GM10847 (cell line): ENCODE measurements around the gene HSPA1A.

Source experiments
- POLR2A ChIP-seq: IDR thresholded peaks from 2 replicates; pipeline ENCODE4 v1.6.1; 2011; ENCODE audit not compliant: insufficient read length; ENCODE audit errors: extremely low read depth

HSPA1A gene

DNA sequence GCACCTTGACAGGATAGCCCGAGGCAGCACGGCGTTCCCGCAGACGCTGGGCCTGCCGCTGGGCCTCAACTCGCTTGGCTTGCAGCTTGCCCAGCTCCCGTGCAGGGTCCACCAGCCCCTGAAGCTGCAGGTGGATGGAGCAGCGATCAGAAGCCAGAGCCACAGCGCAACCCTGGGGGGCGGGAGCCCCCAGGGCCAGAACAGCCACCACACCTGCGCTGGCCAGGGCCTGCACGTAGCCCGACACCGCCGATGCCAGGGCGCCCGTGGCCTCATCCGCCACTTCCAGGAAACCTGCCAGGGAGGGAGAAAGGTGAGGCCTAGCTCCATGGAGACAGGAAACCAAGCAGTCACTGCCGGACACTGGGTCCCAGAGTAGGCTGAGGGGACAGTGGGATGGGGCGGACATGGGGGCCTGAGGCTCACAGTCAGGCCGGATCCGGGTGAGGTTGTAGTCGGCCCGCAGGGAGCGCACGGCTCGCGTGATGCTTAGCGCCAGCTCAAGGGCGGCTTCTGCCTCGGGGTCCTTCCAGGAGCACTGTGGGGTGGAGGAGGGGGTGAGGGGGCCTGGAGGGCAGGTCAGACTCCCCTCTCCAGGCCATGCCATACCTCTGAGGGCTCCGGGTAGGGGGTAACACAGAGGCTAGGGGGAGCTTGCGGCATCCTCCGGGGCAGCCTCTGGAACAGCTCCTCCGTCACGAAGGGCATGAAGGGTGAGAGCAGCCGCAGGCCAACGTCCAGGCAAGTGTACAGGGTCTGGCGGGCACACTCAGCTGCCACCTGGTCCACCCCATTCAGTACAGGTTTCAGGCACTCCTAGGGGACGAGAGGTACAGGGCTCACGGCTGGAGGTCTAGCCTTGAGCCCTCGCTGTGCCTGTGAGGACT is 36.1 kb upstream of the HSPA1A start:
- no peak for TF ChIP-seq POLR2A

DNA sequence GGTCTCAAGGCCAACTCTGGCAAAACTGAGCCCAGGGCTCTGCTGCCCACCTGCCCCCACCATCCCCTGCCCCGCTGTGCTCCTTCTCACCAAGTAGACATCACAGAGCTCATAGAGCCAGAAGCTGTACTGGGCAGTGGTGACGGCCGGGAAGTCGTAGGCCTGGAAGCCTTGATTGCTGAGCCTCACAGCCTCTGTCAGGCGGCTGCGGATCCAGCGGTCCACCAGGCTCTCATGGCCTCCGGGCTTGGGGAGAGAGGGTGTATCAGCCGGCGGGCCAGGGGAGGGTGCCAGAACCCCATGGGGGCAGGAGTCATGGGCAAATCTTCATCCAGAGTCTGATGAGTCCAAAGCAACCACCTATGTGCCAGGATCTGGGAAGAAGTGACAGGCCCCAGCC is 35.4 kb upstream of the HSPA1A start:
- no peak for TF ChIP-seq POLR2A

DNA sequence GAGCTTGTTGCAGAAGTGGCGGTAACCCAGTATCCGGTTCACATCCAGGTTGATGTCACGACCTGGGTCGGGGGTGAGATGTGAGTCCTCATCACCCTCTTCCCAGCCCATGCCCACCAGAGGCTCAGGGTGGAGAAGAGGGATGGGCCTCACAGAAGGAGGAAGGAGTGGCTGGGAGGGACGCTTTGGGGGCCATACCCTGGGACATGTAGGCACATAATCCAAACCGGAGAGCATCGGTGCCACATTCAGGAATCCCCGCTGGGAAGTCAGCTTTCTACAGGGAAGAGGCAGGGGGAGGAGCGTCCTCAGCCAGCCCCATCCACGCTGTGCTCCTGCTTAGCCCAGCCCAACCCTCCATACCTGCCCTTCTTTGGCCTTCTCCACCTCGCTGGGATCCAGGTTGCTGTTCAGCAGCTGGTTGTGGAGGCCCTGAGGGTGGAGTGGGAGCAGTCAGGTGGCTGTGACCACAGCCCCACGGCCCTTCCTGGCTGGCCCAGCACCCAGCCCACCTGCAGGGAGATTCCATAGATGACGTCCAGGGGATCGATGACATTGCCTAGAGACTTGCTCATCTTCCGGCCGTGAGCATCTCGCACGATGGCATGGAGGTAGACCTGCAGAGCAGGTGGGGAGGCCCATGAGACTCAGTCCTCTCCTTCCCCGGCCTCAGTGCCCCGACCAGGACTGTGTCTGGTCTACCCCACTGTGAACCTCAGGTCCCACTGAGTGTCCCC is 34.7 kb upstream of the HSPA1A start:
- TF ChIP-seq POLR2A: no peak

DNA sequence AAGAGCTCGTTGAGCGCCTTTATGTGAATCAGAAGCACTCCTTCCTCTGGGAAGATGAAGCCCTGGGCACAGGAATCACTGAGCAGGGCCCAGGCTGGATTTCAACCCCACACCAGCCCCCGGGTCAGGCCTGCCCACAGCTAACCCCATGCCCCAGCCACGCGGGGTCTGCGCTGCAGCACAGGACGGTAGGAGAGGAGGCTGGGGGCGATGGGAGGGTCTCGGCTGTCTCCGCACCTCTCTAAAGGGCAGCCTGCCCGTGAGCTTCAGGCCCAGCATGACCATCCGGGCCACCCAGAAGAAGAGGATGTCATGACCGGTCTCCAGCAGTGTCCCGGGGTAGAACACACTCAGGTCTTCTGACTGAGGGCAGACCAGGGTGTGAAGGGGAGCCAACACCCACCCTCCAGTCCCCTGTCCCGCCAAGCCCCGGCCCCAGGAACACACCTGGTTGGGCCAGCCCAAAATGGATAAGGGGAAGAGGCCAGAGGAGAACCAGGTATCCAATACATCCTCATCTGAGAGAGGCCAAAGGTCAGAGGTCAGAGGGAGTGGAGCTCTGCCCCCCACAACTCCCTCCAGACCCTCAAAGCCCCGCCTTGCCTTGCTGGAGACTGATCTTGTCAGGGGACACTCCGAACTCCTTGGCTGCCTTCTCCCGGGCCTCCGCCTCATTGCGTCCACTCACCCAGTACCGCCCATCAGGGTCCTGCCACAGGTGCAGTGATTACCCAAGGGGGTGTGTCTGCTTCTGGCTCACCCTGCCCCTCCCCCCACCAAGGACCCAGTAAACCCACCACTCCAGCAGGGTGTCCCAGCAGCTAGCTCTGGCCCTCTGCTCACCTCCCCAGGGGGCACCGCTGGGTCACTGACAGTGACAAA is 33.9 kb upstream of the HSPA1A start:
- TF ChIP-seq POLR2A: no peak

DNA sequence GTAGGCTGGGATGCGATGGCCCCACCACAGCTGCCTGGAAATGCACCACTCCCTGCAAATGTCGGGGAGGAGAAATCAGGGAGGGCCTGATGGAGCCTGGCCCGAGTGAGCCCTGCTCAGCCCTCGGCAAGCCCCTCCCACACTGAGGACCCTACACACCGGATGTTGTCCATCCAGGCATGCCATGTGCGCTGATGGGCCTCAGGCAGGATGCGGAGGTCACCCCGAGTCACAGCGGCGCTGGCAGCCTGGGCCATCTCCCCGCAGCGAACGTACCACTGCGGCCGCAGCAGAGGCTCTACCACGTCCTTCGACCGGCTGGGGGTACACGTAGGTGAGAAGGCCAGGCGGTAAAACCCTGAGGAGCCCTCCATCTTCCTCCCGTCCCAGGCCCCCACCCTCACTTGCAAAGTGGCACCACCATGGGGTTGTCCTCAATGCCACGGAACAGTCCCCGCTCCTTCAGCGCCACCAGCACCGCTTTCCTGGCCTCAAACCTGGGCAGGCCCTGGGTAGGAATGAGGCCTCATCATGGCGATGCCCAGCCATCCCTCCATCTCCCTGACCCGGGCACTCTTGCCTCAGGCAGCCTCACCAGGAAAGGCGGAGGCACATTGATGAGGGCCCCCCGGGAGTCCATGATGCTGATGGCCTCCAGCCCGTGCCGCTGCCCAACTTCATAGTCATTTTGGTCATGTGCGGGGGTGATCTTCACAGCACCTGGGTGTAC is 33.1 kb upstream of the HSPA1A start:
- TF ChIP-seq POLR2A: no peak

DNA sequence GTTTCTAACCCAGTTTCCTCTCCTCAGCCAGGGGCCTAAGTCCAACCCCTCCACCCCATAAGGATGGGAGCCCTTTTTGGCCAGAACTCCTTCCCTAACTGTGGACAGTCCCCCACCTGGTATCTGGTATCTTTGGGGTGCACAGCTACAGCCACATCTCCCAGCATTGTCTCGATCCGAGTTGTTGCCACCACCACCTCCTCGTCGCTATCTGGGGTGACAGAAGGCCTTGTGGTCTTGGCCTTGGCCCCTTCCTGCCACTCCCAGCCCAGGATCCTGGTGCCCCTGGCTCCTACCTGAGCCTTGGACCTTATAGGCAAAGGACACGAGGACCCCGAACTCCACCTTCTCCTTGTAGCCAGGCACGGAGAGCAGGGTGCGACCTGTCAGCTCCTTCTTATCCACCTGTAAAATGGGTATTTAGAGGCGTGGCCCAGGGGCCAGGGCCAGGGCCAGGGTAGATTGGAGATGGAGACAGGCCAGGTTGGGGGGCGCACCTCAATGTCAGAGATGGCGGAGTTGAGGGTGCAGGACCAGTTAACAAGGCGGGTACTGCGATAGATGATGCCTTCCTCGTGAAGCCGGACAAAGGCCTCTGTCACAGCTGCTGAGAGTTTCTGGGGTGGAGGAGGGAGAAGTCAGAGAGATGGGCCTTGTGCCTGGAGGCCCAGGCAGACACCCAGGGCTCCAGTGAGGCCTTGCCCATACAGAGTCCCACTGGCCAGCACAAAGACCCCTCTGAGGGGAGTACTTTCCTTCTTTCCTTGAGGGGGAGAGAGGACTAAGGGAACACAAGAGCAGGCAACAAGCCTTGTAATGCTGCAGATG is 31.0 kb upstream of the HSPA1A start:
- TF ChIP-seq POLR2A: no peak

DNA sequence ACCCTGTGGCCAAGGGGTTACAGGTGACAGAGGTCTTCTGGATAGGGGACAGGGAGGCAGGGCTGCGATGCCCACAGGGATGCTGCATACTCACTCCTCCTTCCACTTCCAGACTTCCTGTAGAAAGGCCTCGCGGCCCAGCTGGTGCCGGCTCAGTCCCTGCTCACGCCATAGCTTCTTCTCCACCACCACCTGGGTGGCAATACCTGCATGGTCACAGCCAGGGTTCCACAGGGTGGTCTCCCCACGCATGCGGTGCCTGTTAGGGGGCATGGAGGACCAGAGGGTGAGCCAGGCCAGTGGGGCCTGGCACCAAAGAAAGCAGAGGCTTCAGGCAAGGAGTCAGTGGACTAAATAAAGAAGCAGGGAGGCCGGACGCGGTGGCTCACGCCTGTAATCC is 29.9 kb upstream of the HSPA1A start:
- no peak for TF ChIP-seq POLR2A

DNA sequence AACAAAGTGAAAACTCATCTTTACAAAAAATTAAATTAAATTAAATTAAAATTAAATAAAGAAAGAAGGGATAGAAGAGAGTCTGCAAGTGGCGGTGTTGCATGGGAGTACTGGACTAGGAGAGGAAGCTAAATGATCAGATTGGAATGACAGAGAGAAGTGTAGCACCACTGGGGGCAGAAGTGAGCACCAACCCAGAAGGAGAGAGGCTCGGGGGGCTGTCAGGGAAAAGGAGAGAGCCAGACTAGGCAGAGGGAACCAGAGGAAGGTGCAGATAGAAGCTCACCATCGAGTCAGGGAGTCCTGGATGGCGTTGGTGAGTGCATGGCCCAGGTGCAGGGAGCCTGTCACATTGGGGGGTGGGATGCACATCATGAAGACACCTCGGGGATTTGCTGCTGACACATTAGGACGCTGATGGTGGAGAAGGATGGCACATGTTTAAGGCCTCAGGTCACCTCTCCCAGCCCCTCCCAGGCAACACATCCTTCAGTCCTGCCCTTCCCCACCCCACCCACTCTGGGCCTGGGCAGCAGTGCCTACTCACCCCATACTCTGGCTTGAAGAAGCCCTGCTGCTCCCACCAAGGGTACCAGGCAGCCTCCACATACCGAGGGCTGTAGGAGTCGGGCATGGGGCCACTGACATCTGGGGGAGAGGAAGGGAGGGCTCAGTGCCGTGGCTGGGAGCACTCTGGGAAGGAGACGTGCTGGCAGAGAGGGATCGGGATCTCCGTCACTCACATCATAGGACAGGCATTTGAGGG is 23.8 kb upstream of the HSPA1A start:
- no peak for TF ChIP-seq POLR2A

DNA sequence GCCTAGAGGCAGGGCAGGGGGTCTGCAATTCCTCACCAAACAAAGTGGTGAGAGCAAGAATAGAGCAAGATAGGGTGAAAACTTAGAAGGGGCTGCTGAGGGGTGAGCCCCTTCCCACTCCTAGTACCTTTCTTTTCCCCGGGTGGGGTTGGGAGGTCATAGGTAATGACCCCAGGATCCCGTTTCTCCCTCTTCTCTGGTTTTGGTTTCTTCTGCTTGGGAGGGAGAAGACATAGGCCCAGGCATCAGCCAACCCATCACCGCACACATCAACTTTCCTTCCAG is 23.3 kb upstream of the HSPA1A start:
- TF ChIP-seq POLR2A: no peak

DNA sequence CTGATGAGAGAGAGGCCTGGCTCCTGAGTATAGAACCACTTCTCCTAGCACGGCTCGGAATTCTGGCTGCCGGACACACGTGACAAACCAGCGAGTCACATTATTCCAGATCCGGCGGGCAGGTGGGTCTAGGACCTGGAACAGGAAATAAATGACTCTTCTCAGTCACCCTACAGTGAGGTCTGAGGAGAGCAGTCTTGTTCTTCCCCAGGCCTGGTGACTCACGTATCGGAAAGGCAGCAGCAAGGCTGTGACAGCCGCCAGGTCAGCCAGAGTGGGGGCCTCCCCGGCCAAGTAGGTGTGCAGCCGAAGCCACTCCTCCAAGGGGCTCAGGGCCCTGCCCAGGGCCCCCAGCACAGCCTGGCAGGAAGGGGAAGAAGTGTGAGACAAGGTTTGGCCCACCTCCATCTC is 22.6 kb upstream of the HSPA1A start:
- TF ChIP-seq POLR2A: no peak

DNA sequence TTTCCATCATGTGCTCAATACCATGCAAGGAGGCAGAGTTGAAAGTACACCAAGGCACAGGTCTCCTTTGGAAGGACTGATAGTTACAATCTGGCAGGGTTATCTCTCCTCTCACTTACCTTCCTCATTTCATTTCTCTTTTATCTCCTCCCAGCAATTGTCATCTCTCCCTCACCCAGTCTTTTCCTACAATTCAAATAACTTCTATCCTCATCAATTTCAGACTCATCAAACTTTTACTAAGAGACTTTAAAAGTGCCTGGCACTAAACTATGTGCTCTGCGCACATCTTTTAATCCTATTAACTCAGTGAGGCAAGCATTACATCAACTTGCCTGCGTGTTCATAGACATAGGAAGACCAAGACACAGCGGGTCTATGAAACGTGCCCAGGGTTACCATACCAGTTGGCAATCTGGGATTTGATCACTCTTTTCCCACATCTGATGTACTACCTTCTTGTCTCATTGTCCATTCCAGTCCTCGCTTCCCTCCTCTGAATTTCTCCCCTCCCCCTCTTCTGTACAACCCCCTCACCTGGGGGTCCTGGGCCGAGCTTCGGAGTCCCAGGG is 21.0 kb upstream of the HSPA1A start:
- no peak for TF ChIP-seq POLR2A

DNA sequence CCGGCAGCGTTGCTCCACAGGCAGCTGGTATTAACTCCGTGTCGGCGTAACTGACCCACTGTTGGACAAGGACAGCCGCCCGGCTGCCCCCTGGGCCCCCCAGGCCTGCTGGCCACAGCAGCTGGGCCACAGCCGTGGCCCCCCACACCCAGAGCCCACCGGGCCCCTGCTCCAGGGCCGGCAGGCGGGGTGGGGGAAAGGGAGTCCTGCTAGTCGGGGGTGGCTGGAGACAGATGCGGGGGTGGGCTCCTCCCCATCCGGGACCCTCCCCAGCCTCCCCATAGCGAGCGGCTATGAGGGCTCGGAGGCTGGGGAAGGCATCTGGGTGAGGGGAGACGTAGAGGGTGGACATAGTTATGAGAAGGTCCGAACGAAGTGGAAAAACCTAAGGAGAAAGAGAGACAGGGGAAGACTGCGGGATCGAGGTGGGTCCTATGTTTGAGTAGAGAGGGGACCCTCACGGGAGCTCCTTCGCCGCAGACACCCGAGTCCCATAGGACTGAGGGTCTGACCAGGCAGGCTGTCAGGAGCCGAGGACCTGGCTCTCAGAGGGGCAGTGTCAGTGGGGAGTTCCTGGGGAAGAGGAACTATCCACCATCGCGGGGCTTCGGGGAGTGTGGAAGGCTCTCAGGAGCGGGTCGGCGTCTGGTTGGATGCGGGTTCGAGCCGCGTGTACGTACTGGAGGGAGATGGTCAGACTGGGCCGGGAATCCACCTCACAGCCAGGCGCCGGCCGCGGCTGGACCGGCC is 20.3 kb upstream of the HSPA1A start:
- no peak for TF ChIP-seq POLR2A
